Ovary (tissue), 9 donors: ENCODE results near the gene C4BPB. TPM values are rescaled to one million over a fixed set of nuclear protein-coding genes. Genes with fewer than 3 reads are reported as not detected.

ENCODE experiments used
- DNase-seq, 5 donors: peaks; one replicate each; pipeline ENCODE4 v3.0.0-alpha.2; 2019 to 2020
- H3K27ac ChIP-seq, 2 donors: fragments of 200-600 bp; one replicate each; pipeline versions ENCODE4 v1.5.1 to v1.8.0; 2019 to 2022
- H3K27me3 ChIP-seq: fragments of 200-600 bp; one replicate; pipeline ENCODE4 v1.8.0; 2022
- H3K36me3 ChIP-seq: fragments of 200-600 bp; sonication (generic); one replicate; pipeline ENCODE4 v1.5.1; 2019
- H3K4me1 ChIP-seq: one replicate; pipeline ENCODE4 v1.8.1; 2013; ENCODE audit warnings: mild to moderate bottlenecking, moderate library complexity; ENCODE audit not compliant: insufficient read depth
- H3K4me3 ChIP-seq: fragments of 200-600 bp; sonication (generic); one replicate; pipeline ENCODE4 v1.5.1; 2017
- H3K9me3 ChIP-seq, 2 donors: fragments of 200-600 bp in 1 of 2; sonication (generic) in 1 of 2; one replicate each; pipeline versions ENCODE4 v1.5.1 to v1.8.1; 2013 to 2019; ENCODE audit warnings: mild to moderate bottlenecking in 1 of 2, moderate library complexity in 1 of 2
- CTCF ChIP-seq, 3 donors: fragments of 450-650 bp in 2 of 3; fragments of 200-600 bp in 1 of 3; IDR thresholded peaks; one replicate each; pipeline versions ENCODE4 v1.5.1 to v1.8.0; 2016 to 2022; ENCODE audit warnings: antibody characterized with exemption in 3 of 3, mild to moderate bottlenecking in 1 of 3
- EP300 ChIP-seq: sonication (generic); formaldehyde crosslinking; IDR thresholded peaks from one replicate; pipeline ENCODE4 v1.6.1; 2017; ENCODE audit warnings: antibody characterized with exemption
- POLR2A ChIP-seq: fragments of 450-650 bp; IDR thresholded peaks from one replicate; pipeline ENCODE4 v1.6.1; 2017; ENCODE audit warnings: antibody characterized with exemption, mild to moderate bottlenecking, moderate library complexity
- WGBS, 3 donors: extraction: QIAGEN DNeasy Blood & Tissue Kit in 1 of 3; methylation state at CpG; one replicate each; pipeline versions ENCODE4 v1.1.5 to v1.1.7; 2013 to 2017; 5-methylcytosine and 5-hydroxymethylcytosine counted together
- intact Hi-C, 4 donors: fragments of 100-400 bp; cut with DNase I; formaldehyde crosslinking; loops; one replicate each; pipeline versions ENCODE4 v1.11.0 to v1.15.1; 2022 to 2023
- polyA plus RNA-seq, 2 donors: library from polyadenylated mRNA; stranded (reverse); fragments of 200-250 nt in 1 of 2; fragments of 350-450 nt in 1 of 2; fragmentation: Illumina TruSeq in 1 of 2; extraction: RNeasy Lipid Tissue Mini Kit (QIAGEN cat#74804) in 1 of 2; gene quantifications; one replicate each; pipeline ENCODE4 v1.2.3, GENCODE V29; 2013 to 2014
- total RNA-seq, 7 donors: library from RNA; depleted of rRNA in 2 of 7; stranded (reverse); fragments of >200 nt in 2 of 7; fragmentation: NEBNext Ultra II Directional in 3 of 7; extraction: Animal tissue kit (Norgen Biotek cat#: 25700) in 3 of 7; gene quantifications; one replicate each; pipeline versions ENCODE4 v1.1.0 to v1.2.4, GENCODE V29; 2016 to 2023
- donor health status: DM: no; HTN: no; CAD: no; lungs with moderate emphysema.
- donor health status: DM: no; HTN: no; CAD: no.
- donor health status: Bipolar disorder and iron deficiency.
- donor health status: DM: yes; HTN: yes; CAD: no.
- donor health status: DM: no; HTN: no; CAD: no.
- donor health status: DM: yes; HTN: yes; CAD: no.

C4BPB gene
- total and polyA plus RNA-seq, 9 donors: 2.5 to 88.5 (median 20.3) TPM

GRCh38 chr1:207063014-207063413 is 25.6 kb upstream of the C4BPB start:
- H3K9me3 ChIP-seq: no peaks in the 10 kb centered on the region
- intact Hi-C loops: no loop called here
- H3K4me1 ChIP-seq: no peaks in the 10 kb centered on the region
- DNase-seq: no peak
- no peak for TF ChIP-seq EP300
- no peak for TF ChIP-seq CTCF (IDR thresholded peaks at IDR 0.05)
- no peak for TF ChIP-seq POLR2A
- no peak overlapping the region for H3K27ac ChIP-seq
- H3K36me3 ChIP-seq: no peaks in the 10 kb centered on the region
- no peak overlapping the region for H3K4me3 ChIP-seq
- no peaks in the 10 kb centered on the region for H3K27me3 ChIP-seq
- 91 to 96% (median 93%) methylated on average over 5 of the region's 5 CpGs for WGBS, 3 donors

GRCh38 chr1:207064561-207064960 is 24.1 kb upstream of the C4BPB start:
- no peak overlapping the region for H3K4me3 ChIP-seq
- 91 to 92% (median 91%) methylated on average over 8 of the region's 8 CpGs for WGBS, 3 donors
- no peaks in the 10 kb centered on the region for H3K27me3 ChIP-seq
- H3K9me3 ChIP-seq: no peaks in the 10 kb centered on the region
- DNase-seq: no peak
- H3K4me1 ChIP-seq: no peaks in the 10 kb centered on the region
- H3K27ac ChIP-seq: no peak overlapping the region
- intact Hi-C loops: no loop called here
- H3K36me3 ChIP-seq: no peaks in the 10 kb centered on the region
- no peak for TF ChIP-seq POLR2A
- TF ChIP-seq EP300: no peak
- TF ChIP-seq CTCF (IDR thresholded peaks at IDR 0.05): no peak

GRCh38 chr1:207067185-207067584 is 21.5 kb upstream of the C4BPB start:
- H3K36me3 ChIP-seq: no peaks in the 10 kb centered on the region
- H3K9me3 ChIP-seq: no peaks in the 10 kb centered on the region
- no peak overlapping the region for H3K27ac ChIP-seq
- no peak overlapping the region for H3K4me3 ChIP-seq
- no peaks in the 10 kb centered on the region for H3K4me1 ChIP-seq
- TF ChIP-seq POLR2A (no peak), EP300 (no peak), CTCF (IDR thresholded peaks at IDR 0.05) (no peak)
- intact Hi-C loops: no loop called here
- DNase-seq: no peak
- H3K27me3 ChIP-seq: no peaks in the 10 kb centered on the region
- 56 to 64% (median 60%) methylated on average over 3 of the region's 3 CpGs for WGBS, 3 donors

GRCh38 chr1:207067665-207068064 is 21.0 kb upstream of the C4BPB start:
- H3K36me3 ChIP-seq: no peaks in the 10 kb centered on the region
- intact Hi-C loops: no loop called here
- H3K9me3 ChIP-seq: no peaks in the 10 kb centered on the region
- no peaks in the 10 kb centered on the region for H3K27me3 ChIP-seq
- no peak overlapping the region for H3K4me3 ChIP-seq
- TF ChIP-seq POLR2A: no peak
- no peak overlapping the region for H3K27ac ChIP-seq
- no peaks in the 10 kb centered on the region for H3K4me1 ChIP-seq
- WGBS, 3 donors: 80 to 93% (median 89%) methylated on average over 5 of the region's 5 CpGs
- DNase-seq: no peak

GRCh38 chr1:207069061-207069460 is 19.6 kb upstream of the C4BPB start:
- no peaks in the 10 kb centered on the region for H3K4me1 ChIP-seq
- no peak overlapping the region for H3K27ac ChIP-seq
- TF ChIP-seq POLR2A (no peak), EP300 (no peak), CTCF (IDR thresholded peaks at IDR 0.05) (no peak)
- H3K9me3 ChIP-seq: no peaks in the 10 kb centered on the region
- no peak for DNase-seq
- no peaks in the 10 kb centered on the region for H3K27me3 ChIP-seq
- intact Hi-C loops: no loop called here
- WGBS, 3 donors: 90 to 95% (median 94%) methylated on average over 3 of the region's 3 CpGs
- no peaks in the 10 kb centered on the region for H3K36me3 ChIP-seq
- H3K4me3 ChIP-seq: no peak overlapping the region
